Stimulated activated naive CD8-positive, alpha-beta T cell treated with anti-CD3 and anti-CD28 coated beads, Interleukin-15, amount 100 ng/mL, for 72 hours (primary cell): ENCODE results near the gene CHD2.

Experiments used
- ATAC-seq: fragments of 150-1000 bp; cut with Tn5 transposase; 2 replicates; pipeline ENCODE4 v1.10.0; 2021; ENCODE audit warnings: mild to moderate bottlenecking, moderate library complexity
- DNase-seq, 2 donors: peaks; one replicate each; pipeline ENCODE4 v3.0.0; 2021 to 2022
- H3K27ac Mint-ChIP-seq, 2 donors: one replicate each; pipeline ENCODE4 v1.8.0; 2022; ENCODE audit warnings: mild to moderate bottlenecking in 2 of 2, mixed read lengths in 2 of 2, moderate library complexity in 2 of 2
- H3K27me3 Mint-ChIP-seq: one replicate; pipeline ENCODE4 v1.8.0; 2022; ENCODE audit warnings: mixed read lengths
- H3K4me1 Mint-ChIP-seq: one replicate; pipeline ENCODE4 v1.8.0; 2022; ENCODE audit warnings: mild to moderate bottlenecking, mixed read lengths
- H3K4me3 Mint-ChIP-seq, 2 donors: one replicate each; pipeline ENCODE4 v1.8.0; 2022; ENCODE audit warnings: mild to moderate bottlenecking in 2 of 2, mixed read lengths in 2 of 2, moderate library complexity in 1 of 2
- H3K9me3 Mint-ChIP-seq, 2 donors: one replicate each; pipeline ENCODE4 v1.8.0; 2022; ENCODE audit warnings: mixed read lengths in 2 of 2

CHD2 gene

GRCh38 chr15:92974183-92974915 is 74.2 kb downstream of the CHD2 start:
- no peaks in the 10 kb centered on the region for H3K9me3 Mint-ChIP-seq
- peak overlapping the region in 1 of 2 donors; percentile 77 for H3K27ac Mint-ChIP-seq
- H3K4me1 Mint-ChIP-seq = peaks cover 30% of the 10 kb centered on the region
- H3K27me3 Mint-ChIP-seq = no peaks in the 10 kb centered on the region
- ATAC-seq = no peak
- H3K4me3 Mint-ChIP-seq = no peak overlapping the region
- no peak for DNase-seq

GRCh38 chr15:92979011-92979701 is 79.0 kb downstream of the CHD2 start:
- Mint-ChIP-seq H3K4me3 (no peak overlapping the region), H3K9me3 (no peaks in the 10 kb centered on the region), H3K4me1 (peaks cover 11% of the 10 kb centered on the region), H3K27ac (no peak overlapping the region), H3K27me3 (no peaks in the 10 kb centered on the region)
- no peak for DNase-seq
- ATAC-seq = no peak

DNA sequence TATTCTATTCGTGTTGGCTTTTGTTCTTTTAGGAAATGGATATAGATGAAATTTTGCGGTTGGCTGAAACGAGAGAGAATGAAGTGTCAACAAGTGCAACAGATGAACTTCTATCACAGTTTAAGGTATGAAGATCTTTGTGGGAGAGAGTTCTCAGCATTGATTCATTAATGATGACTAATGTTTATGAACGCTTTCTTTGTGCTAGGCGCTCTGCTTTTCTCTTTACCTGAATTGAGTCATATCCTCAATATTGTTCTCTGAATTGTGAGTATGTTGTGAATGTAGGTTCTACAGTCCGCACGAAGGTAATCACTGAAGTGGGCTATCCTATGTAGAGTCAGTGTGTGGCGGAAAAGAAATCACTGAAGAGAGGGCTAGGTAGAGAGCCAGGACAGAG is 81.2 kb downstream of the CHD2 start:
- H3K4me1 Mint-ChIP-seq = peaks cover 11% of the 10 kb centered on the region
- H3K9me3 Mint-ChIP-seq = no peaks in the 10 kb centered on the region
- peak; percentile 53 for ATAC-seq
- H3K27ac Mint-ChIP-seq = no peak overlapping the region
- H3K27me3 Mint-ChIP-seq = no peaks in the 10 kb centered on the region
- no peak for DNase-seq
- H3K4me3 Mint-ChIP-seq = no peak overlapping the region

- Mint-ChIP-seq H3K27me3 (no peaks in the 10 kb centered on the region), H3K9me3 (no peaks in the 10 kb centered on the region), H3K4me1 (no peaks in the 10 kb centered on the region), H3K27ac (no peak overlapping the region), H3K4me3 (no peak overlapping the region)
- no peak for ATAC-seq
- DNase-seq = no peak
Measured at GRCh38 chr15:92984161-92984560, 84.0 kb downstream of the CHD2 start.

DNA sequence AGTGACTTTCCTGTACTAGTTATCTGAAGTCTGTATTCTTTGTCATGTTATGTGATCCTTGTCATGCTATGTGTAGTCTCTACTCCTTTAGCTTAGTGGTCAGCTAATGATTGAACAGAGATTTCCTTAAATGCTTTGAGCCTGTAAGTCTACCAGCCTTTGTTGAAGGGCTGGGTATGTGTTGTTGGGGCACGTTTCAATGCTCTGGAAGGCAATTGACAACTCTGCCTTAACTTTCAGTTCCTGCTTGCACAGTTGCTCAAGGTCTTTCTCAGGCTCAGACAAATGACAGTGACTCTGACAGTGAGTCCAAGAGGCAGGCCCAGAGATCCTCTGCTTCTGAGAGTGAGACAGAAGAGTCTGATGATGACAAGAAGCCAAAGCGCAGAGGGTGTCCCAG is 89.3 kb downstream of the CHD2 start:
- H3K27ac Mint-ChIP-seq = peak overlapping the region in 1 of 2 donors; percentile 32
- H3K27me3 Mint-ChIP-seq = no peaks in the 10 kb centered on the region
- DNase-seq (no peak), ATAC-seq (no peak)
- H3K9me3 Mint-ChIP-seq = no peaks in the 10 kb centered on the region
- H3K4me3 Mint-ChIP-seq = no peak overlapping the region
- H3K4me1 Mint-ChIP-seq = peaks cover 15% of the 10 kb centered on the region

DNA sequence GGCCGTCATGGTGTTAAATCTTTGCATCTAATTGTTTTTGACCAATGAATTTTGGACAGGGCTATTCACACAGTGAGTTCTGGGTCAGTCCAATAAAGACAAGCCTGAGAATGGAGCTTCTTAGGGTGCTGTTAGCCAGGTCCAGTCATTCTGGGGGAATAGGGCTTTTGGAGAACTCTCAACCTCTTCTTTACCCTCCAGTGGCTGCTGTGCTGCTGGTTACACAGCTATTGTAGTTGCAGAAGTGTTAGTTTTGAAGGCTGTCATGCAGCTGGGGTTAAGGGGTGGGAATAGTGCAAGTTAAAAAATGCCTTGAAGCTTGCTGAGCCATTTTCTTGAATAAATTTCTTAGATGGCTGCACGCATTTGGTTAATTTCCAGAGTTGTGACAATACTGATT is 89.9 kb downstream of the CHD2 start:
- no peak overlapping the region for H3K4me3 Mint-ChIP-seq
- no peak overlapping the region for H3K27ac Mint-ChIP-seq
- no peak for ATAC-seq
- peaks cover 21% of the 10 kb centered on the region for H3K4me1 Mint-ChIP-seq
- DNase-seq = no peak
- H3K27me3 Mint-ChIP-seq = no peaks in the 10 kb centered on the region
- no peaks in the 10 kb centered on the region for H3K9me3 Mint-ChIP-seq

DNA sequence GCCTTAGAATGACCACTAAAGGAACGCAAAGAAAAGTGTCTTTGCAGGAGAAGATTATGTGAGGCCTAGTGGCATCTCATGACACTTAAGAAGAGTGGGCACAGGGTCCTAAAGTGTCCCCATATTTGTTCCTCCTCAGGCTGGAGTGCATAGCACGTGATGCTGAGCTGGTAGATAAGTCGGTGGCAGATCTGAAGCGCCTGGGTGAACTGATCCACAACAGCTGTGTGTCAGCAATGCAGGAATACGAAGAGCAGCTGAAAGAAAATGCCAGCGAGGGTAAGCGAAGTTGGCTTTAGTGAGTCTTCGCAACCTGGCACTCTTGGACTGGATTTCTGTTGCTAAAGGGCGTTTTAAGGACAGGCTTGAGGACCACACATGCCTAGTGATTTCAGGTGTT is 92.6 kb downstream of the CHD2 start:
- DNase-seq (no peak), ATAC-seq (no peak)
- Mint-ChIP-seq H3K9me3 (no peaks in the 10 kb centered on the region), H3K4me1 (peaks cover 21% of the 10 kb centered on the region), H3K4me3 (no peak overlapping the region), H3K27me3 (no peaks in the 10 kb centered on the region), H3K27ac (peak overlapping the region in 1 of 2 donors; percentile 77)

DNA sequence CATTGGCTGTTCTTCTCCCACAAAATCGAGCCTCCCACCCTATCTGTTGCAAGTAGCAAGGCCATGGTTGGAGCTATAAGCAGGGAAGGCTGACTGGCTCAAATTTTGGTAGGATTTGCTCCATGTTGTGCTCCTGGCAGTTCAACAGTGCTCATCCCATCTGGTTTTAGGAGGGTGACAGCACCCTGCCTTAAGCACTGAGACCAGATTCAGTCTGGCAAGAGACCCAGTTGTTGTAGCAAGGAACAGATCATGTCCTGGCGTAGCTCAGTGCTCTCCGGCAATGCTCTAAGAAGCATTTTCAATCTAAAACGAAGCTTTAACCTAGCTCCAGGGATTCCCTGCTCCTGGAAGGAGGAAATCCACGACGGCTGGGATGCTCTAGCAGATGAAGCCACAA is 97.7 kb downstream of the CHD2 start:
- H3K4me3 Mint-ChIP-seq = no peak overlapping the region
- DNase-seq = no peak
- peaks cover 10% of the 10 kb centered on the region for H3K4me1 Mint-ChIP-seq
- H3K27ac Mint-ChIP-seq = peak overlapping the region in 1 of 2 donors; percentile 59
- H3K9me3 Mint-ChIP-seq = no peaks in the 10 kb centered on the region
- no peak for ATAC-seq
- H3K27me3 Mint-ChIP-seq = no peaks in the 10 kb centered on the region

DNA sequence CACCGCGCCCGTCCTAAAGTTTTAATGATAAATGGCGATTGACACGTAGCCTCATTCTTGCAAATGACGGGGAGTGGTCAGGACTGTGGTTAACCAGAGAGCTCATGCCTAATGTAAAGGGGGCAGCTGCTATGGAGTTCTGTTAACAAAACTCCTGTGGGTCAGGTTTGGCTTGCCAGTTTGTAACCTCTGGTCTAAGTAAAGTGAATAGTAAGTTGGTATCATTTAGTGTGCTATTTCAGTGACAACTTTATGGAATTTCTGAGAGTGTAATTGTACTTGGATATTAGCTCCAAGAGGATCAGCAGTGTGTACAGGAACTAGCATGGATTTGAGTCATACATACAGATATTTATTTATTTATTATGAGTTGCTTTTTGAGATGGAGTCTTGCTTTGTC is 101.0 kb downstream of the CHD2 start:
- no peak overlapping the region for H3K4me3 Mint-ChIP-seq
- DNase-seq (no peak), ATAC-seq (no peak)
- peak overlapping the region; percentile 27 to 36 for H3K27ac Mint-ChIP-seq
- H3K4me1 Mint-ChIP-seq = no peaks in the 10 kb centered on the region
- H3K9me3 Mint-ChIP-seq = no peaks in the 10 kb centered on the region
- H3K27me3 Mint-ChIP-seq = no peaks in the 10 kb centered on the region

- Mint-ChIP-seq H3K27ac (peak overlapping the region; percentile 63 to 71), H3K4me3 (no peak overlapping the region), H3K4me1 (no peaks in the 10 kb centered on the region), H3K9me3 (no peaks in the 10 kb centered on the region), H3K27me3 (no peaks in the 10 kb centered on the region)
- DNase-seq = no peak
- ATAC-seq = no peak
Measured at GRCh38 chr15:93001881-93002280, 101.8 kb downstream of the CHD2 start.

DNA sequence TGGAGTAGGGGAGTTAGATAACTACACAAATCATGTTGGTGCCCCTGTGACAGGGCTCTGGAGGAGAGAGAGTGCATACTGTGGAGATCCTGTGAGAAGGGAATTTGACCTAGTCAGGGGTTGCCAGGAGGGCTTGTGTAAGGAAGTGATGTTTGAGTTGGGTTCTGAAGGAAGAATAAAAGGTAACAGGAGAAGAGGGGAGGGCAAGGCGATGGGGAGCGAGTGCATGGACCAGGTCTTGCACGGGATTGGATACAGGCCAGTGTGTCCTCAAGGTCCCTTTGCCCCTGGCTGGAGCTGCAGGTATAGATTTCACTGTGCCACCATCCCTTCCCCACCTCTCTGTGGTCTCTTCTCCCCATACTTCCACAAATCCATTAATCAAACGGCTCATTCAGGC is 105.0 kb downstream of the CHD2 start:
- H3K9me3 Mint-ChIP-seq = no peaks in the 10 kb centered on the region
- H3K4me3 Mint-ChIP-seq = no peak overlapping the region
- no peak for ATAC-seq
- no peaks in the 10 kb centered on the region for H3K4me1 Mint-ChIP-seq
- no peak for DNase-seq
- H3K27ac Mint-ChIP-seq = peak overlapping the region; percentile 24 to 38
- H3K27me3 Mint-ChIP-seq = no peaks in the 10 kb centered on the region

- H3K27ac Mint-ChIP-seq = peak overlapping the region; percentile 6 to 35
- H3K4me3 Mint-ChIP-seq = no peak overlapping the region
- H3K27me3 Mint-ChIP-seq = no peaks in the 10 kb centered on the region
- H3K4me1 Mint-ChIP-seq = no peaks in the 10 kb centered on the region
- DNase-seq (no peak), ATAC-seq (no peak)
- no peaks in the 10 kb centered on the region for H3K9me3 Mint-ChIP-seq
Measured at GRCh38 chr15:93007994-93008393, 107.9 kb downstream of the CHD2 start.

GRCh38 chr15:93012786-93013185 is 112.7 kb downstream of the CHD2 start:
- no peak for ATAC-seq
- H3K4me1 Mint-ChIP-seq = peaks cover 9% of the 10 kb centered on the region
- no peak for DNase-seq
- no peaks in the 10 kb centered on the region for H3K9me3 Mint-ChIP-seq
- H3K27ac Mint-ChIP-seq = no peak overlapping the region
- no peak overlapping the region for H3K4me3 Mint-ChIP-seq
- H3K27me3 Mint-ChIP-seq = no peaks in the 10 kb centered on the region

DNA sequence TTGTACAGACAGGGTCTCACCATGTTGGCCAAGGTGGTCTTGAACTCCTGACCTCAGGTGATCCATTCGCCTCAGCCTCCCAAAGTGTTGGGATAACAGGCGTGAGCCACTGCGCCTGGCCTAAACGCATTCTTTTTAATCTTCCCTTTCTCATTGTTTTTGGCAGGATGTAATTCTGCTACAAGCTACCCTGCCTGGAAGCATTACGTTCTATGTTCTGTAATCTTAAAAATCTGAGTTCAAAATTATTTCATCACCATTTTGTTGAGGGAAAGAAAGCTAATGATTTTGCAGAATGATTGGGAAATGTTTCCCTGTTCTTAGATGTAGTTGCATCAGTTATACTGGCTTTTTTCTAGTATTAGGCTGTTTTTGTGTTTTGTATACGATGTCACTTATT is 117.4 kb downstream of the CHD2 start:
- Mint-ChIP-seq H3K27me3 (no peaks in the 10 kb centered on the region), H3K27ac (peak overlapping the region; percentile 56 to 73), H3K9me3 (no peaks in the 10 kb centered on the region), H3K4me1 (peaks cover 56% of the 10 kb centered on the region), H3K4me3 (no peak overlapping the region)
- ATAC-seq (no peak), DNase-seq (no peak)

DNA sequence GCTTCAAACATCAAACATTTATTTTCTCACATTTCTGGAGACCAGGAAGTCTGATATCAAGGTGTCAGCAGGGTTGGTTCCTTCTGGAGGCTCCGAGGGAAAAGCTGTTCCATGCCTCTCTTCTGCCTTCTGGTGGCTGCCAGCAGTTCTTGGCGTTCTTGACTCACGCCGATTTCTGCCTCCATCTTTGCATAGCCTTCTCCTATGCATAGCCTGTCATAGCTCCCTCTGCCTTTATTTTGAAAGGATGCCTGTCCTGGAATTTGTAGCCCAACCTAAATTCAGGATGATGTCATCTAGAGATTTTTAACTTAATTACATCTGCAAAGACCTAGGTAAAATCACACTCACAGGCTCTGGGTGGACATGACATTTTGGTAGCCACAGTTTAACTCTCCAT is 118.5 kb downstream of the CHD2 start:
- DNase-seq (no peak), ATAC-seq (no peak)
- H3K27ac Mint-ChIP-seq = peak overlapping the region; percentile 56 to 86
- H3K4me3 Mint-ChIP-seq = peak overlapping the region in 1 of 2 donors; percentile 28
- H3K9me3 Mint-ChIP-seq = no peaks in the 10 kb centered on the region
- no peaks in the 10 kb centered on the region for H3K27me3 Mint-ChIP-seq
- peaks cover 66% of the 10 kb centered on the region for H3K4me1 Mint-ChIP-seq

DNA sequence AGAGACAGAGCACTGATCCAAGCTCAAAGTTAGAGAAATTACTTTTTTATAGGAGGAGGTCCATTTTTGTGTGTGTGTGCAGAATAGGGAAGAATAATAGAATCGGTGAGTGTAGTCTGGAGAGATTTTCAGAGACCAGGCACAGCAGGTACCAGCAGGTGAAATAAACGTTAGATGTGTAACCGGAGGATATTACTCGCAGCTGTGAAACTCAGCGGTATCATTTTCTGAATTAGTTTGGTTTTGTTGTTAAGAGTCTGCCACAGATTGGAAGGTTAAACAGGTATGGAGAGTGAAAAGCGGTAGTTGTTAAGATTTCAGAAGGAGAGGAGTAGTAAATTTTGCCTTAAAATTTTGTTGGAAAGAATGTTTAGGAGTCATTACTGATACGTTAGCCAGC is 119.0 kb downstream of the CHD2 start:
- no peak for DNase-seq
- H3K27me3 Mint-ChIP-seq = no peaks in the 10 kb centered on the region

More for the DNA sequence above, 119.0 kb downstream of the CHD2 start:
- Mint-ChIP-seq H3K4me1 (peaks cover 72% of the 10 kb centered on the region), H3K27ac (peak overlapping the region; percentile 1 to 86), H3K4me3 (no peak overlapping the region), H3K9me3 (no peaks in the 10 kb centered on the region)
- peak; percentile 44 for ATAC-seq
